Measurements from ENCODE around the gene GPNMB.
A peak's percentile ranks its signal among the peaks of the same experiment; 100 is the strongest.
"Not testable (repeated sequence)": the region's sequence is repeated elsewhere in the genome, so short reads cannot be mapped to it uniquely, and the experiment has no call there.

The GPNMB gene

GRCh38 chr7:23298885-23299769, 52.6 kb downstream of the GPNMB start, which contains the start of gene MALSU1:
TSS of gene MALSU1 (plus strand) at chr7:23299339. CDS start at chr7:23299353, 14 bp downstream.
- peak; percentile 94 to 95 for DNase-seq (ENCODE audit: low read depth in 2 of 2, low spot score in 1 of 2)

- no peak for DNase-seq (ENCODE audit: low read depth in 2 of 2, low spot score in 1 of 2)
These were observed 53.3 kb downstream of the GPNMB start for GRCh38 chr7:23299770-23300300.

- no peak for DNase-seq (ENCODE audit: low read depth in 2 of 2, low spot score in 1 of 2)
These were observed 60.5 kb downstream of the GPNMB start for GRCh38 chr7:23306936-23307521.

- no peak for DNase-seq (ENCODE audit: low read depth in 2 of 2, low spot score in 1 of 2)
These were observed 62.2 kb downstream of the GPNMB start for GRCh38 chr7:23308754-23309153.

GRCh38 chr7:23312141-23312540, 65.6 kb downstream of the GPNMB start:
- DNase-seq (ENCODE audit: low read depth in 2 of 2, low spot score in 1 of 2), result not testable (repeated sequence)

GRCh38 chr7:23315366-23315765, 68.8 kb downstream of the GPNMB start:
- DNase-seq (ENCODE audit: low read depth in 2 of 2, low spot score in 1 of 2), result no peak
